Measurements from ENCODE around the gene IMPDH2.

IMPDH2 gene

GRCh38 chr3:49028673-49029562 is at the start of gene IMPDH2:
TSS of gene IMPDH2 (minus strand) at chr3:49029398. CDS start at chr3:49029350, 48 bp downstream.
- no peak for TF ChIP-seq CTCF (conservative IDR thresholded peaks at IDR 0.05)
- peak within 1 kb of the TSS; percentile 99 for H3K27ac ChIP-seq

GRCh38 chr3:49076646-49077045 is 47.4 kb upstream of the IMPDH2 start:
- no peak overlapping the region for H3K27ac ChIP-seq
- no peak for TF ChIP-seq CTCF (conservative IDR thresholded peaks at IDR 0.05)

- no peak for TF ChIP-seq CTCF (conservative IDR thresholded peaks at IDR 0.05)
Measured at GRCh38 chr3:49076116-49076515, 46.9 kb upstream of the IMPDH2 start.

GRCh38 chr3:49058011-49058410 is 28.8 kb upstream of the IMPDH2 start:
- no peak for TF ChIP-seq CTCF (conservative IDR thresholded peaks at IDR 0.05)
- no peak overlapping the region for H3K27ac ChIP-seq

More at GRCh38 chr3:49076116-49076515, 46.9 kb upstream of the IMPDH2 start:
- no peak overlapping the region for H3K27ac ChIP-seq

GRCh38 chr3:49057268-49057667 is 28.1 kb upstream of the IMPDH2 start:
- no peak for TF ChIP-seq CTCF (conservative IDR thresholded peaks at IDR 0.05)
- no peak overlapping the region for H3K27ac ChIP-seq

GRCh38 chr3:49054344-49054862 is 25.2 kb upstream of the IMPDH2 start:
- H3K27ac ChIP-seq = no peak overlapping the region
- no peak for TF ChIP-seq CTCF (conservative IDR thresholded peaks at IDR 0.05)

GRCh38 chr3:49053543-49053942 is 24.3 kb upstream of the IMPDH2 start:
- H3K27ac ChIP-seq = no peak overlapping the region
- TF ChIP-seq CTCF (conservative IDR thresholded peaks at IDR 0.05) = no peak
